MM.1S (cell line): ENCODE results near the gene UBXN1.

Source experiments
- DNase-seq: peaks from one replicate; pipeline ENCODE4 v3.0.0-alpha.2; 2015
- H2AFZ ChIP-seq: fragments of 300-600 bp; sonication (generic); 2 replicates; pipeline ENCODE4 v1.6.0; 2016; ENCODE audit warnings: antibody characterized with exemption, low read length
- H3F3A ChIP-seq: fragments of 300-600 bp; sonication (generic); 2 replicates; pipeline ENCODE4 v1.6.1; 2016; ENCODE audit warnings: mild to moderate bottlenecking, antibody characterized with exemption, low read length, moderate library complexity, mixed read lengths; ENCODE audit not compliant: insufficient read depth
- H3K27ac ChIP-seq: fragments of 300-600 bp; sonication (generic); 2 replicates; pipeline ENCODE4 v1.5.1; 2016; ENCODE audit warnings: mild to moderate bottlenecking, low read length
- H3K27me3 ChIP-seq: fragments of 300-600 bp; sonication (generic); replicated peaks from 2 replicates; pipeline ENCODE4 v1.6.0; 2016; ENCODE audit warnings: low read length; ENCODE audit not compliant: insufficient read depth
- H3K36me3 ChIP-seq: fragments of 300-600 bp; sonication (generic); replicated peaks from 2 replicates; pipeline ENCODE4 v1.6.1; 2016; ENCODE audit warnings: mild to moderate bottlenecking, low read length, mixed read lengths; ENCODE audit not compliant: insufficient read depth
- H3K4me1 ChIP-seq: fragments of 300-600 bp; sonication (generic); 2 replicates; pipeline ENCODE4 v1.6.1; 2016; ENCODE audit warnings: low read length, mixed read lengths
- H3K4me2 ChIP-seq: fragments of 300-600 bp; sonication (generic); 2 replicates; pipeline ENCODE4 v1.6.0; 2016; ENCODE audit warnings: low read depth, low read length
- H3K4me3 ChIP-seq: fragments of 300-600 bp; sonication (generic); 2 replicates; pipeline ENCODE4 v1.5.1; 2016; ENCODE audit warnings: low read length, mixed read lengths
- H3K79me2 ChIP-seq: fragments of 300-600 bp; sonication (generic); 2 replicates; pipeline ENCODE4 v1.6.1; 2016; ENCODE audit warnings: mixed run types, low read length, mixed read lengths
- H3K9ac ChIP-seq: fragments of 300-600 bp; sonication (generic); 2 replicates; pipeline ENCODE4 v1.6.1; 2016; ENCODE audit warnings: low read length, mixed read lengths
- H3K9me2 ChIP-seq: fragments of 300-600 bp; sonication (generic); replicated peaks from 2 replicates; pipeline ENCODE4 v1.6.1; 2016; ENCODE audit warnings: mild to moderate bottlenecking, low read length, mixed read lengths; ENCODE audit not compliant: insufficient read depth
- H3K9me3 ChIP-seq: fragments of 300-600 bp; sonication (generic); replicated peaks from 2 replicates; pipeline ENCODE4 v1.6.1; 2016; ENCODE audit warnings: mild to moderate bottlenecking, low read length, mixed read lengths; ENCODE audit not compliant: insufficient read depth
- H4K20me1 ChIP-seq: fragments of 300-600 bp; sonication (generic); 2 replicates; pipeline ENCODE4 v1.6.1; 2016; ENCODE audit warnings: mild to moderate bottlenecking, low read length, moderate library complexity, mixed read lengths; ENCODE audit not compliant: insufficient read depth
- EZH2 ChIP-seq: fragments of 300-600 bp; sonication (generic); optimal IDR thresholded peaks from 2 replicates; pipeline ENCODE3; 2017; ENCODE audit warnings: low read depth, mild to moderate bottlenecking, antibody characterized with exemption, low read length, mixed read lengths
- EZH2phosphoT487 ChIP-seq: fragments of 300-600 bp; sonication (generic); IDR thresholded peaks from 2 replicates; pipeline ENCODE4 v1.6.1; 2018; ENCODE audit warnings: antibody characterized with exemption, low read length
- TF ChIP-seq, protein P1 (sequence below): fragments of 300-600 bp; sonication (generic); IDR thresholded peaks from 2 replicates; pipeline ENCODE4 v1.5.1; 2016; ENCODE audit warnings: antibody characterized with exemption, low read length, mixed read lengths

The UBXN1 gene

GRCh38 chr11:62708793-62709192 lies 29.9 kb upstream of the UBXN1 start:
- Histone ChIP-seq H3K9me2 (no peaks in the 10 kb centered on the region), H2AFZ (peak overlapping the region; percentile 68), H3K79me2 (peaks cover 37% of the 10 kb centered on the region), H3K36me3 (no peaks in the 10 kb centered on the region), H3K9ac (peak overlapping the region; percentile 93), H3K27me3 (no peaks in the 10 kb centered on the region), H3K4me2 (peak overlapping the region; percentile 96), H3K4me3 (peak overlapping the region; percentile 70), H3K9me3 (no peaks in the 10 kb centered on the region), H3K27ac (peak overlapping the region; percentile 93; the same call in 1 of the 2 replicates), H3F3A (peaks cover 57% of the 10 kb centered on the region), H3K4me1 (peaks cover 52% of the 10 kb centered on the region), H4K20me1 (no peaks in the 10 kb centered on the region)
- TF ChIP-seq EZH2phosphoT487 (no peak), EZH2 (no peak)
- TF ChIP-seq, protein P1, sequence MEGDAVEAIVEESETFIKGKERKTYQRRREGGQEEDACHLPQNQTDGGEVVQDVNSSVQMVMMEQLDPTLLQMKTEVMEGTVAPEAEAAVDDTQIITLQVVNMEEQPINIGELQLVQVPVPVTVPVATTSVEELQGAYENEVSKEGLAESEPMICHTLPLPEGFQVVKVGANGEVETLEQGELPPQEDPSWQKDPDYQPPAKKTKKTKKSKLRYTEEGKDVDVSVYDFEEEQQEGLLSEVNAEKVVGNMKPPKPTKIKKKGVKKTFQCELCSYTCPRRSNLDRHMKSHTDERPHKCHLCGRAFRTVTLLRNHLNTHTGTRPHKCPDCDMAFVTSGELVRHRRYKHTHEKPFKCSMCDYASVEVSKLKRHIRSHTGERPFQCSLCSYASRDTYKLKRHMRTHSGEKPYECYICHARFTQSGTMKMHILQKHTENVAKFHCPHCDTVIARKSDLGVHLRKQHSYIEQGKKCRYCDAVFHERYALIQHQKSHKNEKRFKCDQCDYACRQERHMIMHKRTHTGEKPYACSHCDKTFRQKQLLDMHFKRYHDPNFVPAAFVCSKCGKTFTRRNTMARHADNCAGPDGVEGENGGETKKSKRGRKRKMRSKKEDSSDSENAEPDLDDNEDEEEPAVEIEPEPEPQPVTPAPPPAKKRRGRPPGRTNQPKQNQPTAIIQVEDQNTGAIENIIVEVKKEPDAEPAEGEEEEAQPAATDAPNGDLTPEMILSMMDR: no peak
- DNase-seq: no peak

- peaks cover 53% of the 10 kb centered on the region for H3F3A ChIP-seq
- peak overlapping the region; percentile 68 for H2AFZ ChIP-seq
- no peaks in the 10 kb centered on the region for H3K9me3 ChIP-seq
- H3K4me2 ChIP-seq: peak overlapping the region; percentile 96
- peaks cover 37% of the 10 kb centered on the region for H3K79me2 ChIP-seq
- H4K20me1 ChIP-seq: no peaks in the 10 kb centered on the region
- TF ChIP-seq EZH2phosphoT487 (no peak), EZH2 (no peak)
- TF ChIP-seq, protein P1: no peak
- H3K9me2 ChIP-seq: no peaks in the 10 kb centered on the region
- DNase-seq: no peak
- H3K4me3 ChIP-seq: peak overlapping the region; percentile 70
- peak overlapping the region; percentile 93; the same call in 1 of the 2 replicates for H3K9ac ChIP-seq
- no peaks in the 10 kb centered on the region for H3K36me3 ChIP-seq
- H3K27ac ChIP-seq: peak overlapping the region; percentile 93; the same call in 1 of the 2 replicates
- peaks cover 48% of the 10 kb centered on the region for H3K4me1 ChIP-seq
- no peaks in the 10 kb centered on the region for H3K27me3 ChIP-seq
These were observed 29.5 kb upstream of the UBXN1 start for GRCh38 chr11:62708392-62708791.

DNA sequence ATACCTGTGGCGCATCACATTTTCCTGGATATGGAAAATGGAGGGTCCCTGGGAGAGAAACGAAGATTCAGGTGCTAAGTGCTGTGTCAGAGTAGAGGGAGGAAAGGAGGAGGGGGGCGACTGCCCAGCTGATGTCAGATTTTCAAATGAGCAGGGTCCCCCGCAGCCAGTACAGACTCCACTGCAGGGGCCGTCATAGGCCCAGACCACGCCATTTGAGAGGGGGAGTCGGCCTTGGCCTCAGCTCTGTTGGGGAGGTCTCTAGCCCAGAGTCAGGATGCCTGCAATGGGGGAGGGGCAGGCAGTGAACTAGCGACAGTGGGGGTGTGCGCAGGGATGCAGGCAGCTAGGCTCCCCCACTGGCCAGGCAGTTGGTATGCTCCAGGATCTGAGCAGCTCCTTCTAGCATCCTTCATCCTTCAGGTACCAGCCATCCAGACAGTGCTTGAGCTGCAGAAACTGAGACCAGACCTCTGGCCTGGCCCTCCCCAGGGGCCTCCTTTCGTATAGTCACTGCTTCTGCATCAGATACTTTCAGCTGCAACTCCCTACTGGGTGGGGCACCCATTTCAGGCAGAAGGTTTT lies 28.5 kb upstream of the UBXN1 start, which contains the start of the genes BSCL2 and GNG3:
Gene BSCL2 (minus strand): TSS at position 148 of the 585 bp plus-strand sequence. CDS start 229 bp downstream, outside the sequence.
Gene GNG3 (plus strand): TSS at position 400 of the 585 bp plus-strand sequence. CDS start 620 bp downstream, outside the sequence.
- Histone ChIP-seq H3K4me1 (peaks cover 37% of the 10 kb centered on the region), H3K27ac (peak within 1 kb of the TSS; percentile 2; the same call in 1 of the 2 replicates), H4K20me1 (no peaks in the 10 kb centered on the region), H3K36me3 (no peaks in the 10 kb centered on the region), H3K4me3 (peak within 1 kb of the TSS; percentile 83), H3K9me3 (no peaks in the 10 kb centered on the region), H3K4me2 (peak within 1 kb of the TSS; percentile 96), H3K9ac (peak within 1 kb of the TSS; percentile 93; the same call in 1 of the 2 replicates), H3K79me2 (peaks cover 30% of the 10 kb centered on the region), H3K27me3 (no peaks in the 10 kb centered on the region), H3K9me2 (no peaks in the 10 kb centered on the region), H2AFZ (peak within 1 kb of the TSS; percentile 87), H3F3A (peaks cover 42% of the 10 kb centered on the region)
- TF ChIP-seq, protein P1: no peak
- TF ChIP-seq EZH2phosphoT487: no peak
- no peak for TF ChIP-seq EZH2
- no peak for DNase-seq
